ENCODE results near the gene LRCH1. TPM values are rescaled to one million over a fixed set of nuclear protein-coding genes. Genes with fewer than 3 reads are reported as not detected.

Gene LRCH1
- total RNA-seq, 4 donors from 2014 or later = 34.3 to 43.9 (median 40.3) TPM

DNA sequence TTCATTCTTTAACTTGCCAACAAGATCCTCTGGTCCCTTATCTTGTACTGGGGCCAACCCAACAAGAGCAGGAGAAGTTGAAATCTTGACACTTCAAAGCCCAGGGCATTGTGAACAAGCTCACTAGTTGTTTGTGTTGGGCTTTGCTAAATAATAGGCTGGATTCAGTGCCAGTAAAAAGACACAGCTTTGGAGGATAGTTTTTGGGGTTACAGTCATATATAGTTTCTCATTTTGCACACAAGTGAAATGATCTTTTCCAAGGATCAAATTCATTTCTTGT, 30.3 kb upstream of the LRCH1 start:
- intact Hi-C loops (cut with DNase I; ENCODE audit: low total_unique reads) = no loop called here
- DNase-seq (ENCODE audit: low spot score in 2 of 2) = no peak
- H3K4me3 ChIP-seq (ENCODE audit: low read depth, poor library complexity, severe bottlenecking) = no peak overlapping the region
- TF ChIP-seq POLR2A (IDR thresholded peaks at IDR 0.05) = no peak
- TF ChIP-seq, protein P1, sequence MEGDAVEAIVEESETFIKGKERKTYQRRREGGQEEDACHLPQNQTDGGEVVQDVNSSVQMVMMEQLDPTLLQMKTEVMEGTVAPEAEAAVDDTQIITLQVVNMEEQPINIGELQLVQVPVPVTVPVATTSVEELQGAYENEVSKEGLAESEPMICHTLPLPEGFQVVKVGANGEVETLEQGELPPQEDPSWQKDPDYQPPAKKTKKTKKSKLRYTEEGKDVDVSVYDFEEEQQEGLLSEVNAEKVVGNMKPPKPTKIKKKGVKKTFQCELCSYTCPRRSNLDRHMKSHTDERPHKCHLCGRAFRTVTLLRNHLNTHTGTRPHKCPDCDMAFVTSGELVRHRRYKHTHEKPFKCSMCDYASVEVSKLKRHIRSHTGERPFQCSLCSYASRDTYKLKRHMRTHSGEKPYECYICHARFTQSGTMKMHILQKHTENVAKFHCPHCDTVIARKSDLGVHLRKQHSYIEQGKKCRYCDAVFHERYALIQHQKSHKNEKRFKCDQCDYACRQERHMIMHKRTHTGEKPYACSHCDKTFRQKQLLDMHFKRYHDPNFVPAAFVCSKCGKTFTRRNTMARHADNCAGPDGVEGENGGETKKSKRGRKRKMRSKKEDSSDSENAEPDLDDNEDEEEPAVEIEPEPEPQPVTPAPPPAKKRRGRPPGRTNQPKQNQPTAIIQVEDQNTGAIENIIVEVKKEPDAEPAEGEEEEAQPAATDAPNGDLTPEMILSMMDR (IDR thresholded peaks at IDR 0.05) = no peak

DNA sequence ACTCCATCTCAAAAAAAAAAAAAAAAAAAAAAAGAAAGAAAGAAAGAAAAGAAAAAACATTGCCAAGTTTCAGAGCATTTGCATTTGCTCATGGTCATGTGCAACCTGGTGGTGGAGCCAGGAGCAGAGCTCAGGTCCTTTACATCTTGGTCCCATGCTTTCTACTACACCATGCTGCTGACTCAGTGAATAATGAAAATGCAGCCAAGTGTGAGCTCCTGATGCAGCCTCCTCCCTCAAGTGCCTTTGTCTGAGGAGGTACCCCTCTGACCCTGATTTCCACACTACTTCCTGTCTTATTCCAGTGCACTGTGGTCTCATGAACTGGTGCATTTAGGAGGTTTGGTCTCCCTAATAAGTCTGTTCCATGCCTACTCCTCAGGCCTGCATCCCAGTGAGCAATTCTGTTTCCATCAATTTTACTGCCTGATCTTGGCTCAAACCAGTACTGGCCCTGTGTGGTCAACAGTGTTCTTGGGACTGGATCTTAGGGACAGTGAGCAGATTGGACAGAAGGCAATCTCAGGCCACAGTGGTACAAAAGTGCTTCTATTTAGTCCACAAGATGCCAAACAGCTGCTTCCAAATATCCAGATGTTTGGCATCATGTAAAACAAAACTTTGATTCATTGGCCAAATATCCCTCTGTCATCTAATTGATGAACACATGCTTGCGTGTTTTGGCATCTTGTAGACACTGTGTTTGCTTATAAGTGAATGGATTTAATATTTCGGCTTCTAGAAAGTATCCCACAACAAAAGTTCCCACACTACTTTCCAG, 28.8 kb upstream of the LRCH1 start:
- no peak overlapping the region for H3K4me3 ChIP-seq (ENCODE audit: low read depth, poor library complexity, severe bottlenecking)
- TF ChIP-seq POLR2A (IDR thresholded peaks at IDR 0.05) = no peak
- TF ChIP-seq, protein P1 (IDR thresholded peaks at IDR 0.05) = no peak
- 40 to 47% methylated on average over 2 of the region's 2 CpGs for WGBS, 2 donors
- no peak for DNase-seq (ENCODE audit: low spot score in 2 of 2)
- intact Hi-C loops (cut with DNase I; ENCODE audit: low total_unique reads) = no loop called here

DNA sequence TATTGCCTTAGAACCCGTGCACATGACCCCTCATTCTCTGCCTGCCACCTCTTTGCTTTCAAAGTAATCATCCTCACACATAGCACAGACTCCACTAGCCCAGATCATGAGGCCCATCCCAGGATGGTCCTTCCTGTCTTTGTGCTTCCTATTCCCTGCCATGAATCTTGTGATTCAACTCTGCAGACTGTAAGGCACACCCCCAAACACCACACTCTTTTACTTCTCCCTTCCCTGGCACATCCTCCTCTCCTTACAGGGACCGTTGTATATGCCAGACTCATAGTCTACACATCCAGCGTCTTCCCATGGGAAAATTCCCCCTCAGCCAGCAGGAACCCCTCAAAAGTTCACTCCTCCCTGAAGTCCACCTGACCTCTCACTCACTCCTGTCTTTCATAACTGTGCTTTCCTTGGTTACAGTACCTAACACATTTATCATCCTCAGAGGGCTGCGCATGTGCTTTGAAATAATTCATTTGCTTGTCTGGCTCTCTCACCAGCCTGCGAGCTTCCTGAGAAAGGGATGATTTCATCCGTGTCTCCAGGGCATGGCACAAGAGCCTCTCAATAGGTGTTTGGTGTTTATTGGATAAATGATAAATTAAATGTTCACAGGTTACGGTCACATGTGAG, 26.8 kb upstream of the LRCH1 start:
- intact Hi-C loops (cut with DNase I; ENCODE audit: low total_unique reads) = no loop called here
- no peak for TF ChIP-seq POLR2A (IDR thresholded peaks at IDR 0.05)
- TF ChIP-seq, protein P1 (IDR thresholded peaks at IDR 0.05) = no peak
- DNase-seq (ENCODE audit: low spot score in 2 of 2) = no peak
- no peak overlapping the region for H3K4me3 ChIP-seq (ENCODE audit: low read depth, poor library complexity, severe bottlenecking)
- 52 to 60% methylated on average over 7 of the region's 7 CpGs for WGBS, 2 donors

DNA sequence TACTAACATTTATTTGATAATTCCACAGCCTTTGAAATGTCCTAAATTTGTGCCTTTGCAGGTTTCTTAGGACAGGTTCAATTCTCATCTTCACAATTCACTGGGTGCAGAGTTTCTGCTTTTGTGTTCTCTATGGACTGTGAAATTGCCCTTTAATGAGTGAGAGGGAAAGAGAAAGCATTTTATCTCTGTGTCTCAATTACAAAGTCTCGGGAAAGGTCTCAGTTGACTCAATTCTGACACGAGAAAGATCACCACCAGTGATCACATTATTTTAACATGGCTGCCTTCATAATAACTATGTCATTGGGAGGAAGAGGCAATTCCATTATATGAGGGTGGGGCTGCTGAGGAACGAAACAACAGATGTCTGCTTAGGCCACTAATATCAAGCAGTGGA, 26.2 kb upstream of the LRCH1 start:
- WGBS, 2 donors = 49 to 66% methylated on average over 3 of the region's 3 CpGs
- intact Hi-C loops (cut with DNase I; ENCODE audit: low total_unique reads) = no loop called here

DNA sequence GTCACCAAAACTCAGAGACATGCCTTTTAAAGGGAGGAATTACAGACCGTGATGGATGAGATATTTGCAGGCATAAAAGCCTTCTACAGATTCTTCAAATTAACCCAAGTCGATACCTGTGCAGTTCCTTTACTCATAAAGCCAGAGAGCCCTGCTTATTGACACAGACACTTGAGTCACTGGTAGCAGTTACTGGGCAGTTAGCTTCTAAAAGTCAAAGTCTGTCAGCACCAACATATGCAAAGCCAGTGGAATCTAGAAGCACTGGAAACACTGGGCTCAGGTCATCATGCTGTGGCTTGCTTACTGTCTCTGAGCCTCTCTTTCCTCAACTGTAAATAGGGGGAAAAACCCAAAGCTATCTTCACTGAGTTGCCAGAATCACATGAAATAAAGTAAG, 25.7 kb upstream of the LRCH1 start:
- intact Hi-C loops (cut with DNase I; ENCODE audit: low total_unique reads) = no loop called here
- WGBS, 2 donors = 74 to 90% methylated on average over 2 of the region's 2 CpGs
- no peak overlapping the region for H3K4me3 ChIP-seq (ENCODE audit: low read depth, poor library complexity, severe bottlenecking)
- no peak for TF ChIP-seq POLR2A (IDR thresholded peaks at IDR 0.05)
- TF ChIP-seq, protein P1 (IDR thresholded peaks at IDR 0.05) = no peak
- no peak for DNase-seq (ENCODE audit: low spot score in 2 of 2)

More for the DNA sequence above, 26.2 kb upstream of the LRCH1 start:
- no peak for DNase-seq (ENCODE audit: low spot score in 2 of 2)
- no peak overlapping the region for H3K4me3 ChIP-seq (ENCODE audit: low read depth, poor library complexity, severe bottlenecking)
- TF ChIP-seq, protein P1 (IDR thresholded peaks at IDR 0.05) = no peak
- TF ChIP-seq POLR2A (IDR thresholded peaks at IDR 0.05) = no peak

All from lower leg skin (tissue), 4 donors.